GM21576 (cell line): ENCODE measurements around the gene LOC101059915.
"Not testable (repeated sequence)": the region's sequence is repeated elsewhere in the genome, so short reads cannot be mapped to it uniquely, and the experiment has no call there.

ENCODE experiments used
- ATAC-seq: cut with Tn5 transposase; IDR thresholded peaks from one replicate; pipeline ENCODE4 v1.9.1; 2021; ENCODE audit warnings: mild to moderate bottlenecking, moderate library complexity; ENCODE audit not compliant: unreplicated experiment

Gene LOC101059915

DNA sequence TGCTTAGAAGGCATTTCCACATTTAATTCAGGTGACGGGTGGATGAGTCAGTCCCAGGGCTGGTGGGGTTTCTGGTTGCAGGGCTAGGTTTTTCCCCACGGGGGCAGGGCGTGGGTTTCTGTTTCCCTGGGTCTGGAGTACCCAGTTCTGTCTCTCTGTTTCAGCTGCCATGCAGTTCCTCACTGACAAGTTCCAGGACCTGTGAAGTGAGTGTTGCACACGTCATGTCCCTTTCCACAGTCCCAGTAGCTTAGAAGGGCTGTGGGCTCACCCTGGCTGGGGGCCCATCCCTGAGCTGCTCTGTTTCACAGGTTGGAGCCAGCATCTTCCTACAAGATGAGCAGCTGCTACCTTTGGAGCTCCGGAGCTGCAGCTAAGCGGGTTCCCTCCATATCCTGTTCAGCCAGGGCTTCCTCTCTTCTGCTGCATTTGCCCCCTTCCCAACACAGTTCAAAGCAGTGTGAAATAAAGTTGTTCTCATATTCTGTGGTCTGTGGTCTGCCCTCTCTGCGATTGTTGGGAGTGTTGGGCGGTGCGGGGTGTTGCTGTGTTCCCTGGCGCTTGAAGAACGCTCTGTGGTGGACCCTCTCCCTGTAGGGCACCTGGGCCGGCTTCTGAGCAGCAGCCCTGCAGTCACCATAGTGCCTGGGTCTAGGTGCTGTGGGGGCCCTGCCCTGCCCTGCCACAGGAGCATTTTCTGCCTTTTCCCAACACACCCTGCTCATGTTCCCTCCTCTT lies 3.9 kb downstream of the LOC101059915 start:
- no peak for ATAC-seq

DNA sequence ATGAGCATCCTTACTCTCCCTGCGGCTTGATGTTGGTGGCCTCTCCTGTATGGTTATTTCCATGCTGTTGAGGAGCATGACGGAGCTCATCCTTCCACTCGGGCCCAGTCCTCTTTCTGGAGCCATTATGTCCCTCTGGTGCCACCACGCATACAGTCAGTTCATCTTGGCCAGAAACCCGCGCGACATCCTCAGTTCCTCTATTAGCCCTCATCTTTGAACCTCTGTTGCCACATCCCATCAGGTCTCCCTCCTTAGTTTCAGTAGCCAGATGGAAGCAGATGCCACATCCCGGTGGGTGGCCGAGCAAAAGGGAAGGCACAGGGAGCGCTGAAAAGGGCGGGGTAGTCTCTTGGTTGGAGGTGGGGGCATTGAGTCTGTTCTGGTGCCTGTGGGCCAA lies 4.6 kb downstream of the LOC101059915 start:
- ATAC-seq, result no peak

DNA sequence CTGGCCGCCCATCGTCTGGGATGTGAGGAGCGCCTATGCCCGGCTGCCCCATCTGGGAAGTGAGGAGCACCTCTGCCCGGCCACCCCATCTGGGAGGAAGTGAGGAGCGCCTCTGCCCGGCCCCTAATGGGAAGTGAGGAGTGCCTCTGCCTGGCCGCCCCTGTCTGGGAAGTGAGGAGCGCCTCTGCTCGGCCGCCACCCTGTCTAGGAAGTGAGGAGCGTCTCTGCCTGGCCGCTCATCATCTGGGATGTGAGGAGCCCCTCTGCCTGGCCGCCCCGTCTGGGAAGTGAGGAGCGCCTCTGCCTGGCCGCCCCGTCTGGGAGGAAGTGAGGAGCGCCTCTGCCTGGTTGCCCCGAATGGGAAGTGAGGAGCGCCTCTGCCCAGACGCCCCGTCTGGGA lies 8.3 kb downstream of the LOC101059915 start:
- not testable (repeated sequence) for ATAC-seq

DNA sequence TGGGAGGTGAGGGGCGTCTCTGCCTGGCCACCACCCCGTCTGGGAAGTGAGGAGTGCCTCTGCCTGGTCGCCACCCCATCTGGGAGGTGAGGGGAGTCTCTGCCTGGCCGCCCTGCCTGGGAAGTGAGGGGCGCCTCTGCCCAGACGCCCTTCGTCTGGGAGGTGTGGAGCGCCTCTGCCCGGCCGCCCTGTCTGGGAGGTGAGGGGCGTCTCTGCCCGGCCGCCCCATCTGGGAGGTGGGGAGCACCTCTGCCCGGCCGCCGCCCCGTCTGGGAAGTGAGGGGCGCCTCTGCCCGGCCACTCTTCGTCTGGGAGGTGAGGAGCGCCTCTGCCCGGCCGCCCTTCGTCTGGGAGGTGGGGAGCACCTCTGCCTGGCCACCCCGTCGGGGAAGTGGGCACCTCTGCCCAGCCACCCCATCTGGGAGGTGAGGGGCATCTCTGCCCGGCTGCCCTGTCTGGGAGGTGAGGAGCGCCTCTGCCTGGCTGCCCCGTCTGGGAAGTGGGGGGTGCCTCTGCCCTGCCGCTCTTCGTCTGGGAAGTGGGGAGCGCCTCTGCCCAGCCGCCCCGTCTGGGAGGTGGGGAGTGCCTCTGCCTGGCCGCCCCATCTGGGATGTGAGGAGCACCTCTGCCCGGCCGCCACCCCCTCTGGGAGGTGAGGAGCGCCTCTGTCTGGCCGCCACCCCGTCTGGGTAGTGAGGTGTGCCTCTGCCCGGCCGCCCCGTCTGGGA lies 8.9 kb downstream of the LOC101059915 start:
- ATAC-seq, result not testable (repeated sequence)

DNA sequence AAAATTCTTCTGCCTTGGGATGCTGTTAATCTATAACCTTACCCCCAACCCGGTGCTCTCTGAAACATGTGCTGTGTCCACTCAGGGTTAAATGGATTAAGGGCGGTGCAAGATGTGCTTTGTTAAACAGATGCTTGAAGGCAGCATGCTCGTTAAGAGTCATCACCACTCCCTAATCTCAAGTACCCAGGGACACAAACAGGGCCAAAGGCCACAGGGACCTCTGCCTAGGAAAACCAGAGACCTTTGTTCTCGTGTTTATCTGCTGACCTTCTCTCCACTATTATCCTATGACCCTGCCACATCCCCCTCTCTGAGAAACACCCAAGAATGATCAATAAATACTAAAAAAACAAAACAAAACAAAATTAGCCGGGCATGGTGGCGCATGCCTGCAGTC lies 9.8 kb downstream of the LOC101059915 start:
- ATAC-seq, result not testable (repeated sequence)

DNA sequence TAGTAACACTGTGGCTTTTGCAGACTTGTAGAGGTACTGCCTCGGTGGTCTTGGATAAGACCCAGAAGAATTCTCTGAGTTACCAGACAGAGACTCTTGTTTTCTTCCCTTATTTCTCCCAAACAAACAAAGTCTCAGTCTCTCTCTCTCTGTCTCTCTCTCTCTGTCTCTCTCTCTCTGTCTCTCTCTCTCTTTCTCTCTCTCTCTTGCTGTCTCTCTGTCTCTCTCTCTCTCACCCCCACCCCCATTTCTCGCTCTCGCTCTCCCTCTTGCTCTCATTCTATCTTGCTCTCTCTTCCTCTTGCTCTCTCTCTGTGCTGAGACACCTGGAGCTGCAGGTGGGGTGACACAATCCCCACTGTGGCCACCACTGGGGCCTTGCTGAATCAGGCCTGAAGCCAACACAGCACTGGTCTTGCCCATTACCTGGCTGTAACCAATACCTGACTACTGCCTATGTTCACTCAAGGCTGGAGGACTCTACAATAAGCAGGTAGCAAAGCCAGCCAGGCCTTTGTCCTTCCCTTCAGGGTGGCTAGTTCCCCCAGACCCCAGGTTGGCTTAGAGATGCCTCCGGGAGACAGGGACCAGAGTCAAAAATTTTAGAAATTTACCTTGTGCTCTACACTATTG lies 12.3 kb downstream of the LOC101059915 start:
- no peak for ATAC-seq

DNA sequence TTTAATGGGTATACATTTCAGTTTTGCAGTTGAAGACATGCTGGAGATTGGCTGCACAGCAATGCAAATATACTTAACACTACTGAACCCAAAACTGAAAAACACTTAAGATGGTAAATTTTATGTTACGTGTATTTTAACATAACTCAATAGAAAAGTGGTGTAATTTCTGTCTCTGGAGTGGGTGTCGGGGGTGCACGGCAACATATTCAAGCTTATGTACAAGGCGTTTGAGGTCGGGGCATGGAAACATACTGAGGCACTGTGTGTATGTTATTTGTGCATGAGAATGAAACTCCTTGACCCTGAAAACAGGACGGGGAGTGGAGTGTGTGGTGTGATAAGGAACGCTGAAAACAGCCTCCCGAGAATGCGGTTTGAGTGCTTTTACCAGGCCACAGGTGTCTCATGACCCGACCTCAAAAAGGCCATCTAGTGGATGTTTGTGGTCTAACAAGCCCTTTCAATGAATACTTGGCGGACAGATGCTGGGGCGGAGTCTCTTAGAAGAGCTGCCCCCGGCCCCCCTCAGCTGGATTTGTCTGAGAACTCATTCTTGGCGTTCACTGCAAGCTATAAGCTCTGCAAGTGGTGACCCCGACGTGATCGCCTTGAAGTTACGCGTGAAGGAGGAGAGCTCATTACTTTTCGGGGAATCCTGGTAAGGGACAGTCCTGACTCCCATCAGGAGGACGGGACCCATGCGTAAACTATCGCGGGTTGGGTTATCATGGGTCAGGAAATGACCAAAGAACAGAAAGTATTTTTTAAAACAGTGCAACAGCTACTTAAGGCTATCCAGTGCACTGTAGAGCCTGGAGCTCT lies 29.5 kb downstream of the LOC101059915 start:
- ATAC-seq, result peak; percentile 59

DNA sequence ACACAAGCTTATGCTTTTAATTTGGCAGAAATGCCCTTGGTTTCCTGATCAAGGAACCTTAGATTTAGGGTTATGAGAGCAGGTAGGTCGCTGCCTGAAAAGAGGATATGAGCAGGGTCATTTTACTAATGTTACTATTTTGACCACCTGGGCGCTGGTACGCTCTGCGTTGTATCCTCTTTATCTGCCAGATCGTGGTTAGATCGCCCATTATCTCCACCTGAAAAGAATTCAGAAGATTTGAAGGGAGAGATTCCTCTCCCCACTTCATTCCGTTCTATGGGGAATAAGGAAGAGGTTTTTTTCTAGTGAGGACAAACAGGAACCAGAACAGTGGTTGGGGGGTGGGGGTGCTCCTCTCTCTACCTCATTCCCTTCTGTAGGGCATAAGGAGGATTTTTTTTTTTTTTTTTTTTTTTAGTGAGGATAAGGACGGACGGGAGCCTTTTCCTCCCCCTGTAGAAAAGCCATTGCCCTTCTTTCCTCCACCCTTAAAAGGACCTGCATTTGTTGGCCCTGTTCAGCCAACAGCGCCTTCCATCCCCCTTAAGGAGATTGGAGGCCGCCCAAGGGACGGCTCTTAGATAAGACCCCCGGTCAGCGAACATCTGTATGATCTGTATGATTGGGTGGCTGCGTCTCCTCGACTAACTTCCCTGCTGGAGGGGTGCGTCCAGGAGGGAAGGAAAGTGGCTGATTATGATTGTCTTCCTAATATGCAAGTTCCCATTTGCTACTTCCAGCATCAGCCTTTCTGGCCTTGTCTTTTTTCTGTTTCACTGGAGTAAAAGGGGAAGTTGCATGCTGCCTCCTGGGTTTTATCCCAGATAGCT lies 30.3 kb downstream of the LOC101059915 start:
- ATAC-seq, result peak; percentile 49

DNA sequence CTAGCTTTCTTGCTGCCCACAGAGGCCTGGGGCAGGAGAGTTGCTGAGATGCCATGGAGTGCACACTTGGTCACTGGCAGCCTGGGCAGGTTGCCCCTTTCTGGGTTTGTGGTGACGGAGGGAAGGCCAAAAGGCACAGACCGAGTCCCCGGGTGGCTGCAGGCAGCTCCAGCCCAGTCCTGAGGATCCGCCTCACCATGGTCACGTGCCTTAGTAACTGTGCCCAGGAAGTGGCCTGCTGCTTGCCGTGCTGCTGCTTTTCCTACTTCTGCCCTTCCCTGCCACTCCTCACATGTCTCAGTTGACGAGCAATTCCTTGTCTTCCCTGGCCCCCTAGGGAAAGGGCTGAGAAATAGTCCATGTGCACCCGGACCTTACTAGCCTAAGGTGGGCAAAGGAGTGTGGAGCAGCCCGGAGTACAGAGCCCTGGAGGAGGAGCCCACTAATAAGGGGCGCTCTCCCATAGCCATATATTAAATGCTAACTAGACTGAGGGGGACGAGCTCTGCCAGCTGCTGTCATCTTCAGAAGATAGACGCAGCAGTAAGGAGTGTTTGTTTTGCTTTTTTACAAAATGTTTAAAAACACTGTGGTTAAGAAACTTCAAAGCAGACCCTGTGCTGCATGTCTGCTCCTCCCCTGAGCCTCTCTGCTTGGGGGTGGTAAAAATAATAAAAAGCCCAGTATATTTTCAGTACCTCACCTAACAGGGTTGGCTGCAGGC lies 31.1 kb downstream of the LOC101059915 start:
- not testable (repeated sequence) for ATAC-seq

DNA sequence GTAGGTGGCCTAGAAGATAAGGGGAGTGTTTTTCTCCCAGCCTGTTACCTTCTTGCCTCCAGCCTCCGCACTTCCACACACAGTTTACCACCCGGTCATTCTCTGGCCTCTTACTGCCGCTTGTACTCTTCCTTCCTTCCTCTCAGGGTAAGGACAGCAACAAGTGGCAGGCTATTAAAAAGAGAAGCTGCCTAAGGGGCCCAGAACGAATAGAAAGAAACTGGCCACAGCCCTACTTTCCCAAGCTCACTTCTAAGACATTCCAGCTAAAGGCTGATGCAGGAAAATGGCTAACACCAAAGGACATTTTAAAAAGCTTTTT lies 31.6 kb downstream of the LOC101059915 start:
- ATAC-seq, result not testable (repeated sequence)

DNA sequence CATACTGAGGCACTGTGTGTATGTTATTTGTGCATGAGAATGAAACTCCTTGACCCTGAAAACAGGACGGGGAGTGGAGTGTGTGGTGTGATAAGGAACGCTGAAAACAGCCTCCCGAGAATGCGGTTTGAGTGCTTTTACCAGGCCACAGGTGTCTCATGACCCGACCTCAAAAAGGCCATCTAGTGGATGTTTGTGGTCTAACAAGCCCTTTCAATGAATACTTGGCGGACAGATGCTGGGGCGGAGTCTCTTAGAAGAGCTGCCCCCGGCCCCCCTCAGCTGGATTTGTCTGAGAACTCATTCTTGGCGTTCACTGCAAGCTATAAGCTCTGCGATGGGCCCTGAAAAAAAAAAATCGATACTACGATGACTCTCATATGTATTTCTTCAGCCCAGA lies 35.5 kb downstream of the LOC101059915 start:
- peak; percentile 72 for ATAC-seq

DNA sequence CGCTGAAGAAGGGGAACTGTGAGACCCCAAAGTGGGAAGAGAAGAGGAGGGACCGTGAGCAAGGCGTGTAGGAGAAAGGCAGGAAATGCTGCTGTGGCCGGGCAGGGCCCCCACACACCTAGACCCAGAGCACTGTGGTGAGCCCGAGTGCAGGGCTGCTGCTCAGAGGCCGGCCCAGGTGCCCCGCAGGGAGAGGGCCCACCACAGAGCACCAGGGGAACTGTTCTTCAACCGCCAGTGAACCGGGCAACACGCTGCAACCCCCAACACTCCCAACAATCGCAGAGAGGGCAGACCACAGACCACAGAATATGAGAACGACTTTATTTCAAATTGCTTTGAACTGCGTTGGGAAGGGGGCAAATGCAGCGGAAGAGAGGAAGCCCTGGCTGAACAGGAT lies 46.7 kb downstream of the LOC101059915 start:
- not testable (repeated sequence) for ATAC-seq

DNA sequence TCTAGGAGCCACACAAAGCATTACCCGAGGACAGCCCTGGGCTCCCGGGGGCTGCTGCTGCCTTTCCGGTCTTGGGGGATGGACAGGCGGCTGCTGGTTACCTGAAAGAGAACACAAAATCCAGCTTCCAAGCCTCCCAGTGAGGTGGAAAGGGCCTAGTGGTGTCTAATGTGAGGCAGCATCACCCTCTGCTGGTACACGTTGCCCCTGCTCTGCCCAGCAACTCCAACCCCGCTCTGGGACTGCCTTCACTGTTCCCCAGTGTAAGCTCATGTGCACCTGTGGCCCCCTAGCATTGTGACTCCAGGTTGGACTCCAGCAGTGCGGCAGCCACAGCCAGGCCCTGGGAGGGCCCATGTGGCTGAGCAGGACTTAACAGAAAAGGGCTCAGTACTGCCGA lies 48.2 kb downstream of the LOC101059915 start:
- ATAC-seq, result not testable (repeated sequence)

DNA sequence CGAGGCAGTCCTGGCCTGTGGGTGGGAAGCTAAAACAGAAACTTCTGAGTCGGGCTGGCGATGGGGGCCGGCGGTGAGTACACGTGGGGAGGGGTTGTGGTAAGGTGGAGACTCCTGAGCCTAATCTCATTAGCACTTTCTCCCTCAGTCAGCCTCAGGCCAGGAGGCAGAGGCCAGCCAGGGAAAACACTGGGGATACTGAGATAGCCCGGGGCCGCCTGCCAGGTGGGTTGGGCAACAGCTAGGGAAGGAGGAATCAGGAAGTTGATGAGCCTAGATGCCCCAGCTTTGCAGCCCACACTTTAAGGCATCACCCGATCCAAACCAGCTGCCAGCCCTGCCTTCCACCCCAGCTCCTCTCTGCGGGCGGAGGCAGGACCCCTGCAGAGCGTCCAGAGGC lies 49.0 kb downstream of the LOC101059915 start:
- ATAC-seq, result not testable (repeated sequence)

DNA sequence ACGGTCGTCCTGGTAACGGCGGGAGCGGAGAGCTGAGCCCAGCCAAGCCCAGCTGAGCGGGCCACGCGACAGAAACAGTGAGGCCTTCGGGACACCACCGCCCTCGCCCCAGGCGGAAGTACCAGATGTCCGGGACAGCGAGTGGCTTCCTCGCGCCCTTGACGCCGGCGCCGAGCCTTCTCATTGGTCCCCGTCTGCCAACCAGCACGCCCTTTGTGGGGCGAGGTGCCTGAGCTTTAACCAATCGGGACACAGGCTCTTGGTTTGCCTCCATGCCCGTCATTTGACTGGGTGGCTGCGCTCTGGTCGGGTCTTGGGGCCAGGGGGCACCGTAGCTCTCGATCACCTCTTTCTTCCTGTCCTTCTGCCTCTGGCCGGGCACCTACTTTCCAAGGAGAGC lies 50.8 kb downstream of the LOC101059915 start, which contains the start of gene CXorf49:
CXorf49 (minus strand) TSS at position 101 of the 400 bp plus-strand sequence. CDS start 134 bp downstream, outside the sequence.
- not testable (repeated sequence) for ATAC-seq

DNA sequence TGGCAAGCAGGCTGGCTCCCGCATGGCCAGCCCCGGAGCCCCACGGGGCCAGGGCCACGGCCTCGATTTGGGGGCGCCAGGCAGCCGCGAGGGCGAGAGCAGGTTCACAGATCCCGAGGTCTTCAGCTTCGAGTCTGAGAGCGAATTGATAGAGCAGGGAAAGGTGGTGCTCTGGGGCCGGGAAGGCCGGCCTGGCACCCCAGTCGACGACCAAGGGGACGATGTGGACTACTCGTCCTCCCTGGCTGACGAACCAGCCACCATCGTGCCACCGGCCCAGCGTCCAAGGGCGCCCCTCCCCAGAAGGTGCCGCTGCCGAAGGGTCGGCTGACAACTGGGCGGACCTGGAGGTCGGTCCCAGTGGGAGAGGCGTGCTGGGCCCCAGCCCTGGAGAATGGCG lies 51.8 kb downstream of the LOC101059915 start:
- ATAC-seq, result not testable (repeated sequence)

DNA sequence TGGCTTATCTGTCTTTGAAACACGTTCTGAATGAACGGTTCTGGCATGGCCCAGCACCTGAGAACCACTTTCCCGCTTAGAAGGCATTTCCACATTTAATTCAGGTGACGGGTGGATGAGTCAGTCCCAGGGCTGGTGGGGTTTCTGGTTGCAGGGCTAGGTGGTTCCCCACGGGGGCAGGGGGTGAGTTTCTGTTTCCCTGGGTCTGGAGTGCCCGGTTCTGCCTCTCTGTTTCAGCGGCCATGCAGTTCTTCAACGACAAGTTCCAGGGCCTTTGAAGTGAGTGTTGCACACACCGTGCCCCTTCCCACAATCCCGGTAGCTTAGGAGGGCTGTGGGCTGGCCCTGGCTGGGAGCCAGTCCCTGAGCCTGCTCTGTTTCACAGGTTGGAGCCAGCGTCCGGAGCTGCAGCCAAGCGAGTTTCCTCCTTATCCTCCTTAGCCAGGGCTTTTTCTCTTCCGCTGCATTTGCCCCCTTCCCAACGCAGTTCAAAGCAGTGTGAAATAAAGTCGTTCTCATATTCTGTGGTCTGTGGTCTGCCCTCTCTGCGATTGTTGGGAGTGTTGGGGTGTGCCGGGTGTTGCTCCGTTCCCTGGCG lies 53.0 kb downstream of the LOC101059915 start:
- ATAC-seq, result not testable (repeated sequence)
